ENCODE results near the gene GAS7. TPM values are rescaled to one million over a fixed set of nuclear protein-coding genes. Genes with fewer than 3 reads are reported as not detected.
"Not testable (repeated sequence)": the region's sequence is repeated elsewhere in the genome, so short reads cannot be mapped to it uniquely, and the experiment has no call there.

The GAS7 gene
- total RNA-seq, 1 donor from 2014 or later, result 8.5 TPM

DNA sequence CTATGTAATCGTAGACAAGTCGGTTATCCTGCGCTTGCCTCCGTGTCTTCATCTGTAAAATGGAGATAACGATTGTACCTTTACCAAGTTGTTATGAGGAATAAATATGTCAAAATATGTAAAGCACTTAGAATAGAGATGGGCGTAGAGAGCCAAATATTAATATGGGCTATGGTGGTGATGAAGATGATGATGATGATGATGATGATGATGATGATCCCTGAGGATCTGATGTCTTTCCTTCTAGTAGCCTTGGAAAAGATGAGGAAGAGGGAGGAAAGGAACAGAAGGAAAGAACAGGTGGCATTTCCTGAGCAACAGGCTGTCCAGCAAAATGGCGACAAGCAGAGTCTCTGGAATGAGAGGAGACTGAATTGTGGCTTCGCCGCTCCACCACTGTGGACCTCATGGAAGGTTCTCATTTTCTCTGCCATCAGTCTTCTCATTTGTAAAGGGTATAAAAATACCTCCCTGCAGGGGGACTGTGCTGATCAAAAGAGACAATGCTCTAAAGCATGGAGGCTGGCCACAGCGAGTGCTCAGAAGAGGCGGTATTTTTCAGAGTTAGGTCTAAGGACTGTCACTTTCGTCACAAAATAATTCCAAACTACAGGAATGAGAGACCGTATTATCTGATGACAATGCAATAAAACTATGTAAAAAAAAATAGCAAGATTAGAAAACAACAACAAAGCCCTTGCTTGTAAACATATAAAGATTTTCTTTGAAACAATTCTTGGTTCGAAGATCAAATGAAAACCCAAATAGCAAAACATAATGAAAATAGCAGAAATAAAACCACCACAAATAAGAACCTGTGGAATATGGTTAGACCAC is 276.2 kb downstream of the GAS7 start:
- Mint-ChIP-seq H3K27me3 (ENCODE audit: low read depth, unreplicated experiment) (peaks cover 11% of the 10 kb centered on the region), H3K4me3 (ENCODE audit: unreplicated experiment) (no peak overlapping the region), H3K4me1 (ENCODE audit: low read depth, unreplicated experiment) (peaks cover 2% of the 10 kb centered on the region), H3K27ac (ENCODE audit: unreplicated experiment) (no peak overlapping the region), H3K9me3 (ENCODE audit: unreplicated experiment) (no peaks in the 10 kb centered on the region), H3K36me3 (ENCODE audit: low read depth, unreplicated experiment) (peaks cover 2% of the 10 kb centered on the region)
- no peak overlapping the region for H2AFZ ChIP-seq (ENCODE audit: low read depth, low read length)
- H3K36me3 ChIP-seq (ENCODE audit: insufficient read depth, low read length), result no peaks in the 10 kb centered on the region
- no peak overlapping the region for H3K27ac ChIP-seq (ENCODE audit: low read depth, low read length)
- TF ChIP-seq CTCF (IDR thresholded peaks at IDR 0.05; ENCODE audit: insufficient read depth, low read depth, low read length) (no peak), EZH2 (IDR thresholded peaks at IDR 0.05; ENCODE audit: insufficient read depth, low read length) (no peak)
- no peaks in the 10 kb centered on the region for H4K20me1 ChIP-seq (ENCODE audit: insufficient read depth, low read length)
- no peaks in the 10 kb centered on the region for H3K79me2 ChIP-seq (ENCODE audit: insufficient read depth, low read length)
- no peaks in the 10 kb centered on the region for H3K4me1 ChIP-seq (ENCODE audit: insufficient read depth, low read length)
- H3K9ac ChIP-seq (ENCODE audit: low read length), result no peak overlapping the region
- DNase-seq (ENCODE audit: low read depth), result no peak
- no peak for FAIRE-seq
- no peak overlapping the region for H3K4me2 ChIP-seq (ENCODE audit: low read length)
- no peaks in the 10 kb centered on the region for H3K9me3 ChIP-seq (ENCODE audit: insufficient read depth, low read depth, low read length)
- H3K27me3 ChIP-seq (ENCODE audit: insufficient read depth, low read length), result no peaks in the 10 kb centered on the region
- no peak overlapping the region for H3K4me3 ChIP-seq (ENCODE audit: insufficient read depth, low read depth, low read length)

DNA sequence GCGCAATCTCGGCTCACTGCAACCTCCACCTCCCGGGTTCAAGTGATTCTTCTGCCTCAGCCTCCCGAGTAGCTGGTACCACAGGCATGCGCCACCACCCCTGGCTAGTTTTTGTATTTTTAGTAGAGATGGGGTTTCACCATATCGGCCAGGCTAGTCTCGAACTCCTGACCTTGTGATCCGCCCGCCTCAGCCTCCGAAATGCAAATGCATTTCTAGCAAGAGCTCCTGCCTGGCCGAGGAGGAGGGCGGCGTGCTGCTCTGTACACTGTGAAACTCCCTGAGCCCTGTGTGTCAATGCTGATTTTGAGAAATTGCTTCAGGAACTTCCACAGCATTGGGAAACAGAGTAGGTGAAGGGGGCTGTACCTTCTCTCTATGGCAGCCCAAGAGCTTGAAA is 277.2 kb downstream of the GAS7 start:
- not testable (repeated sequence) for H3K4me1 ChIP-seq (ENCODE audit: insufficient read depth, low read length); H2AFZ ChIP-seq (ENCODE audit: low read depth, low read length); H3K9me3 Mint-ChIP-seq (ENCODE audit: unreplicated experiment); H3K4me1 Mint-ChIP-seq (ENCODE audit: low read depth, unreplicated experiment); H3K36me3 ChIP-seq (ENCODE audit: insufficient read depth, low read length); DNase-seq (ENCODE audit: low read depth); H3K27ac Mint-ChIP-seq (ENCODE audit: unreplicated experiment); H3K9ac ChIP-seq (ENCODE audit: low read length); H3K4me3 Mint-ChIP-seq (ENCODE audit: unreplicated experiment); H3K9me3 ChIP-seq (ENCODE audit: insufficient read depth, low read depth, low read length); H4K20me1 ChIP-seq (ENCODE audit: insufficient read depth, low read length); H3K27me3 ChIP-seq (ENCODE audit: insufficient read depth, low read length); H3K4me3 ChIP-seq (ENCODE audit: insufficient read depth, low read depth, low read length); H3K4me2 ChIP-seq (ENCODE audit: low read length); H3K79me2 ChIP-seq (ENCODE audit: insufficient read depth, low read length); H3K36me3 Mint-ChIP-seq (ENCODE audit: low read depth, unreplicated experiment); FAIRE-seq; H3K27ac ChIP-seq (ENCODE audit: low read depth, low read length)
- peaks cover 11% of the 10 kb centered on the region for H3K27me3 Mint-ChIP-seq (ENCODE audit: low read depth, unreplicated experiment)

GRCh38 chr17:9918804-9919352 is 279.5 kb downstream of the GAS7 start:
- Mint-ChIP-seq H3K9me3 (ENCODE audit: unreplicated experiment) (no peaks in the 10 kb centered on the region), H3K4me3 (ENCODE audit: unreplicated experiment) (no peak overlapping the region), H3K27ac (ENCODE audit: unreplicated experiment) (no peak overlapping the region), H3K27me3 (ENCODE audit: low read depth, unreplicated experiment) (peaks cover 6% of the 10 kb centered on the region), H3K4me1 (ENCODE audit: low read depth, unreplicated experiment) (no peaks in the 10 kb centered on the region), H3K36me3 (ENCODE audit: low read depth, unreplicated experiment) (peaks cover 12% of the 10 kb centered on the region)
- DNase-seq (ENCODE audit: low read depth) (no peak), FAIRE-seq (no peak)
- no peaks in the 10 kb centered on the region for H3K36me3 ChIP-seq (ENCODE audit: insufficient read depth, low read length)
- H3K4me1 ChIP-seq (ENCODE audit: insufficient read depth, low read length), result no peaks in the 10 kb centered on the region
- no peaks in the 10 kb centered on the region for H3K27me3 ChIP-seq (ENCODE audit: insufficient read depth, low read length)
- H3K27ac ChIP-seq (ENCODE audit: low read depth, low read length), result no peak overlapping the region
- no peaks in the 10 kb centered on the region for H4K20me1 ChIP-seq (ENCODE audit: insufficient read depth, low read length)
- H3K79me2 ChIP-seq (ENCODE audit: insufficient read depth, low read length), result no peaks in the 10 kb centered on the region
- TF ChIP-seq EZH2 (IDR thresholded peaks at IDR 0.05; ENCODE audit: insufficient read depth, low read length) (no peak), CTCF (IDR thresholded peaks at IDR 0.05; ENCODE audit: insufficient read depth, low read depth, low read length) (no peak)
- H3K9ac ChIP-seq (ENCODE audit: low read length), result no peak overlapping the region
- no peak overlapping the region for H3K4me3 ChIP-seq (ENCODE audit: insufficient read depth, low read depth, low read length)
- H3K9me3 ChIP-seq (ENCODE audit: insufficient read depth, low read depth, low read length), result no peaks in the 10 kb centered on the region
- H3K4me2 ChIP-seq (ENCODE audit: low read length), result no peak overlapping the region
- no peak overlapping the region for H2AFZ ChIP-seq (ENCODE audit: low read depth, low read length)
